Fibroblast of lung (primary cell): Measurements from ENCODE around the gene CNKSR2. TPM values are rescaled to one million over a fixed set of nuclear protein-coding genes. Genes with fewer than 3 reads are reported as not detected.

Experiments
- DNase-seq, 2 donors: peaks; one replicate each; pipeline versions ENCODE4 v3.0.0 to v3.0.0-alpha.2; 2010; ENCODE audit warnings: low read depth in 2 of 2
- H2AFZ ChIP-seq: 2 replicates; pipeline ENCODE4 v1.5.1; 2012; ENCODE audit warnings: low read length, control low read depth, inconsistent platforms
- H3K27ac ChIP-seq: 2 replicates; pipeline ENCODE4 v1.5.1; 2011; ENCODE audit warnings: low read length, control low read depth; ENCODE audit not compliant: insufficient read depth
- H3K27me3 ChIP-seq: 2 replicates; pipeline ENCODE4 v1.5.1; 2011; ENCODE audit warnings: mild to moderate bottlenecking, low read length; ENCODE audit not compliant: control insufficient read depth, insufficient read depth
- H3K36me3 ChIP-seq: 2 replicates; pipeline ENCODE4 v1.5.1; 2011; ENCODE audit warnings: low read length; ENCODE audit not compliant: control insufficient read depth, insufficient read depth
- H3K4me1 ChIP-seq: 2 replicates; pipeline ENCODE4 v1.5.1; 2011; ENCODE audit warnings: low read length; ENCODE audit not compliant: control insufficient read depth, insufficient read depth; ENCODE audit errors: extremely low read depth
- H3K4me2 ChIP-seq: 2 replicates; pipeline ENCODE4 v1.5.1; 2011; ENCODE audit warnings: low read length, control low read depth; ENCODE audit not compliant: insufficient read depth; ENCODE audit errors: extremely low read depth
- H3K4me3 ChIP-seq, 4 experiments: fragments of 200-600 bp in 1 of 4; sonication (generic) in 1 of 4; replicated peaks in 1 of 4; 2 replicates each; pipeline ENCODE4 v1.5.1; 2011 to 2016; ENCODE audit warnings: low read length in 4 of 4, low read depth in 3 of 4, mild to moderate bottlenecking in 3 of 4, control low read depth in 2 of 4, inconsistent platforms in 1 of 4, mixed read lengths in 1 of 4; ENCODE audit not compliant: insufficient read depth in 1 of 4; ENCODE audit errors: control extremely low read depth in 1 of 4
- H3K79me2 ChIP-seq: 2 replicates; pipeline ENCODE4 v1.5.1; 2012; ENCODE audit warnings: mild to moderate bottlenecking, low read length, inconsistent platforms; ENCODE audit not compliant: control insufficient read depth, insufficient read depth
- H3K9ac ChIP-seq: 2 replicates; pipeline ENCODE4 v1.5.1; 2011; ENCODE audit warnings: mild to moderate bottlenecking, low read length, control low read depth; ENCODE audit not compliant: insufficient read depth
- H3K9me3 ChIP-seq: 2 replicates; pipeline ENCODE4 v1.5.1; 2012; ENCODE audit warnings: low read depth, low read length; ENCODE audit not compliant: control insufficient read depth, insufficient read depth
- H4K20me1 ChIP-seq: 2 replicates; pipeline ENCODE4 v1.5.1; 2011; ENCODE audit warnings: low read length; ENCODE audit not compliant: control insufficient read depth, insufficient read depth; ENCODE audit errors: extremely low read depth
- CTCF ChIP-seq, 2 donors: IDR thresholded peaks in 1 of 2; conservative IDR thresholded peaks in 1 of 2; 1 replicate in 1 of 2; 2 replicates in 1 of 2; pipeline ENCODE4 v1.5.1; 2011 to 2012; ENCODE audit warnings: low read length in 2 of 2, control low read depth in 1 of 2, inconsistent platforms in 1 of 2, low read depth in 1 of 2, mild to moderate bottlenecking in 1 of 2
- EZH2 ChIP-seq: IDR thresholded peaks from 2 replicates; pipeline ENCODE4 v1.5.1; 2012; ENCODE audit warnings: low read length, control low read depth, mild to moderate bottlenecking; ENCODE audit errors: missing control alignments
- polyA plus RNA-seq, 2 donors: library from polyadenylated mRNA; depleted of rRNA in 1 of 2; stranded (reverse) in 1 of 2; unstranded in 1 of 2; fragments of >200 nt; gene quantifications; 2 replicates each; pipeline ENCODE4 v1.2.1, GENCODE V29; 2011 to 2012; ENCODE audit warnings: missing spikeins in 1 of 2
- total RNA-seq: library from RNA; depleted of rRNA; stranded (reverse); fragments of >200 nt; gene quantifications from 2 replicates; pipeline ENCODE4 v1.2.1, GENCODE V29; 2014

The CNKSR2 gene
- total and polyA plus RNA-seq, 2 donors (not counting 1 experiment from before 2014, with no cell fraction given), result 0.16 to 0.33 TPM

- Histone ChIP-seq H3K9me3 (no peaks in the 10 kb centered on the region), H3K9ac (no peak overlapping the region), H3K4me3 (no peak overlapping the region), H3K4me1 (no peaks in the 10 kb centered on the region), H4K20me1 (no peaks in the 10 kb centered on the region), H3K27ac (no peak overlapping the region), H3K79me2 (no peaks in the 10 kb centered on the region), H3K27me3 (no peaks in the 10 kb centered on the region), H3K4me2 (no peak overlapping the region), H3K36me3 (no peaks in the 10 kb centered on the region), H2AFZ (no peak overlapping the region)
- TF ChIP-seq CTCF (conservative IDR thresholded peaks at IDR 0.05 in 1 of 2, IDR thresholded peaks at IDR 0.05 in 1 of 2; ENCODE audit: low read depth in 1 of 2, low read length in 2 of 2), result no peak
- TF ChIP-seq EZH2, result no peak
- no peak for DNase-seq
Observed at GRCh38 chrX:21666252-21666651, 292.0 kb downstream of the CNKSR2 start.

- Histone ChIP-seq H4K20me1 (no peaks in the 10 kb centered on the region), H3K27ac (no peak overlapping the region), H2AFZ (no peak overlapping the region), H3K4me1 (no peaks in the 10 kb centered on the region), H3K27me3 (no peaks in the 10 kb centered on the region), H3K4me3 (no peak overlapping the region), H3K36me3 (no peaks in the 10 kb centered on the region), H3K9me3 (no peaks in the 10 kb centered on the region), H3K9ac (no peak overlapping the region), H3K4me2 (no peak overlapping the region), H3K79me2 (no peaks in the 10 kb centered on the region)
- DNase-seq, result peak; percentile 9 to 52
- no peak for TF ChIP-seq CTCF (conservative IDR thresholded peaks at IDR 0.05 in 1 of 2, IDR thresholded peaks at IDR 0.05 in 1 of 2; ENCODE audit: low read depth in 1 of 2, low read length in 2 of 2)
- no peak for TF ChIP-seq EZH2
Observed at GRCh38 chrX:21666679-21667078, 292.5 kb downstream of the CNKSR2 start.

- DNase-seq, result no peak
- no peak overlapping the region for H3K4me2 ChIP-seq
- no peak overlapping the region for H3K27ac ChIP-seq
- H3K9ac ChIP-seq, result no peak overlapping the region
- no peaks in the 10 kb centered on the region for H3K79me2 ChIP-seq
- TF ChIP-seq EZH2, result no peak
- TF ChIP-seq CTCF (conservative IDR thresholded peaks at IDR 0.05 in 1 of 2, IDR thresholded peaks at IDR 0.05 in 1 of 2; ENCODE audit: low read depth in 1 of 2, low read length in 2 of 2), result no peak
- no peaks in the 10 kb centered on the region for H3K9me3 ChIP-seq
- no peaks in the 10 kb centered on the region for H3K36me3 ChIP-seq
- H2AFZ ChIP-seq, result no peak overlapping the region
- no peak overlapping the region for H3K4me3 ChIP-seq
- H3K4me1 ChIP-seq, result no peaks in the 10 kb centered on the region
- H3K27me3 ChIP-seq, result no peaks in the 10 kb centered on the region
- no peaks in the 10 kb centered on the region for H4K20me1 ChIP-seq
Observed at GRCh38 chrX:21674430-21675186, 300.4 kb downstream of the CNKSR2 start.
